ENCODE data around the gene BID.
A peak's percentile ranks its signal among the peaks of the same experiment; 100 is the strongest.
"Not testable (repeated sequence)": the region's sequence is repeated elsewhere in the genome, so short reads cannot be mapped to it uniquely, and the experiment has no call there.

Gene BID

DNA sequence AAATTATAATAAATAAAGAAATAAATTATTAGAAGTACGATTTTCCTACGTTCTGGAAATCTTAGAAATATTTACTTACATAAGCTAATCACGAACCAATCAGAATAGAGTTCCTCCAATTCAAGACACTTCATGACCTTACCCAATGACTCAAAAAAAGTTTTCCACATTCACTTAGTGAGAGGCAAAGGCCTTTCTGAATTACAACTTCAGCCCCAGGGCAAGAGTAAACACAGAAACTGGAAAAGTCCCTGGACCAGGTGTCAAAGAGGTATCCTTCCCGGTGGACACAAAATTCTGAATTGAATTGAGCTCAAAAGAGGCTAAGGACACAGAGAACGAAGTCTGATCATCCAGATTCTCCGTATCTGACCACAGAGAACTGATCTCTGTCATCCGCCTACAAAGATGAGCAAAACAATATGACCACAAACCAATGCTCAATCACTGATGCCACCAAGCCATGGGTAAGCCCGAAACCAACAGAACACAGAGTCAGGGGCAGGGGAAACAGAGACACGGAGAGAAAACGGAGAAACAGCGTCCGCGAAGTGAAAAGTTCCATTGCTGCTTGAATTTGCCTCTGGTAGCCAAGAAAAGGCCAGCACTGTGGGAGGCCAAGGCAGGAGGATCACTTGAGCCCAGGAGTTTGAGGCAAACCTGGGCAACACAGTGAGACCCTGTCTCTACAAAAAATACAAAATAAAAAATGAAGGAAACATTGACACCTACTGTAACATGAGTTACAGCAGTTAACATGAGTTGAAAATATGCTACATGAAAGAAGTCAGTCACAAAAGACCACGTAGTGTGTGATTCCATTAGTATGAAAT lies 6.8 kb downstream of the BID start:
- DNase-seq, result no peak

DNA sequence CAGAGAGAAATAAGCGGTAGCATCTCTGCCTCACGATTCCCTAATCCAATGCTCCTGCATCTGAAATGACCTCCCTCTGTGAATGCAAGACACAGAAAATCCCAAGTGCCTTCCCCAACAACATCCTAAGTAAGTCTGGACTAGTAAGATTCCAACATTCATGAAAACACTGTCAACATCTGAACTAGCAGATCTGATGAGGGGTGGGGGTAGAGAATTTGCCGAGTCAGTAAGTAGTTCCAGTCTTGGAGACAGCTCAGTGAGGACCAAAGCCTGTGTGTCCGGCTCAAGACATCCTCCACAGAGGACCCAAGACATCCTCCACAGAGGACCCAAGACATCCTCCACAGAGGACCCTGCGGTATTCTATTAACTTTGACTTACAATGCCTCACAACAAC lies 9.4 kb downstream of the BID start:
- not testable (repeated sequence) for DNase-seq

GRCh38 chr22:17764036-17764435 lies 10.2 kb downstream of the BID start:
- DNase-seq, result no peak

DNA sequence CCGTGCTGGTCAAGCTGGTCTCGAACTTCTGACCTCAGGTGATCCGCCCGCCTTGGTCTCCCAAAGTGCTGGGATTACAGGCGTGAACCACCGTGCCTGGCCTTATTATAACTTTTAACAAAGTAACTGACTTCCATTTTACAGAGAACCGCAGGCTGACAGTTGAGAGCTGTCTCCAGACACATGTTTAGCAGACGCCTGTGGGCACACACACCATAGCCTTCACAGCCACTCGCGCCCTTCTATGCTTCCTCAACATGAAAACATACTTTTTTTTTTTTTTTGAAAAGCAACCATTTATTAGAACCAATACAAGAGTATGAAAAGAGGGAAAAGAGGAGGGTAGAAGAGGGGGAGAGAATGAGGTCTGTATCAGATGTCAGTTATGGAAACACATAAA lies 10.8 kb downstream of the BID start:
- DNase-seq, result not testable (repeated sequence)

- no peak for DNase-seq
Observed at GRCh38 chr22:17761138-17761488, 13.2 kb downstream of the BID start.

GRCh38 chr22:17754233-17754925 lies 19.9 kb downstream of the BID start:
- no peak for DNase-seq

DNA sequence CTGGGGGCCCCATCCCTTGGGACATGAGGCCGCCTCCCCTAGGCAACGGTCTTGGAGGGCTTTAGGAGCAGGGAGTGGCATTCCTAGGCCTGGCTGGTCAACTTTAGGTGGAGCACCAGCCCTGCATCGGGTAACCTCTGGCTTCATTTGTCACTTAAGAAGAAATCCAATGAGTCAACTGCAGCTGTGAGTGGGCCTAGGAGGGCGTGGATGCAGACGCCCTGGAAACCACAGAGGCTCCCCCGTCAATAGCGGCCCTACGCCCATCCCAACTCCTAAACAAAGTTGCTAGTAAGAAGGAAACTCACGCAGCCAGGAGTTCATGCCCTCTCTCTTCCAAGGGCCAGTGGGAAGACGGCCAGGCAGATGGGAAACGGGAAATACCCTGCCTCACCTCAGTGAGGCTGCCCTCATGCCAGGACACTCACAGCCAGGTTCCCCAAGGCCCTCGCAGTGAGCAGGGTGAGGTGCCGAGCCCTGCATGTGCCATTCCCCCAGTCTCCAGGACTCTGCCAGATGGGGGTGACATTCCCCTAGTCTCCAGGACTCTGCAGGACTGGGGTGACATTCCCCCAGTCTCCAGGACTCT lies 20.8 kb downstream of the BID start:
- no peak for DNase-seq

DNA sequence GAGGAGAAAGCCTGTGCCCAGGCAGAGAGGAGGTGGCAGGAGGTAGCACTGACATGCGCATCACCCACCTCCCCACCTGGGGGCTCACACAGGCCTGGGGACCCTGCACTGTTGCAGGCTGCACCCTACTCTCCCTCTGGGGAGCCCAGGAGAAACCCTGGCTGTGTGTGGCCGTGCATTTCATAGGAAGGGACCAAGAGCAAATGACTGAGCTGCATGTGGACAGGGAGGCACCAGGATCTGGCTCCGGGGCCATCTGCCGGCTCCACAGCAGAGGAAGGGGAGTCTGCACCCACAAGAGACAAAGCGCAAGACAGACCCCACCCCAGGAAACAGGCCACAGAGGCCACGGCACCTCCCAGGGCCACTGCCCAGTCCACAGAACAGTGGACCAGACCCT lies 22.7 kb downstream of the BID start:
- DNase-seq, result no peak

DNA sequence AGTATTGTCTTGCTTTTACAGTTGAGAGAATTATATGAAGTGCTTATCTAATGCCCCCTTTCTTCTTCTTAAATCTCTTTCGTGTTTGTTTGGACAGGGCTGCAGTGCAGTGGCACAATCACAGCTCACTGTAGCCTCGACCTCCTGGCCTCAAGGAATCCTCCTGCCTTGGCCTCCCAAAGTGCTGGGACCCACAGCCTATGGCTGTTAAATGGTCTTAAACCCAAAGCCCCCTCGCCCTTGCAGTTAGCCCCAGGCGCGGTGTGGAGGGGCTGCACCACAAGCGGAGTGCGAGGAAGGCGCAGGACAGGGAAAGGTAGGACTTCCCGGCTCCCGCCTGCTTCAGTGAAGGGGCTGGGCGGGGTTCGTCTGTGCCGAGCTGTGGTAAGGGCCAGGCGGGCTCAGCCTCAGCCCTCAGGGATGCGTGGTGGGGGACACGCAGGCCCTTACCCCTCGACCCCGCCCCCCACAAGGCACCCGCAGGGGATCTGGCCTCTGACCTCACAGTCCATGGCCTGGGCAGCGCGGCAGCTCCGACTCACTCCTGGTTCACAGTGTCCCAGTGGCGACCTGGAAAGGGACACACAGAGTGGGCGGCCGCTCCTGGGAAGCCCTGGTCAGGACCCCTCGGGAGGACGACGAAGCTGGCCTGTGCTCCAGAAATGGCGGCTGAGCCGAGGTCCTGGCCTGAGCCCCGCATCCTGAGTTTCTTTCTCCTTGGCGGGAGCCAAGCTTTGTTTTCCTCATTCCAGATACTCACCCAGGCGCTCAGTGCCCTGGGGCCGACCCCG lies 24.5 kb downstream of the BID start:
- DNase-seq, result no peak

DNA sequence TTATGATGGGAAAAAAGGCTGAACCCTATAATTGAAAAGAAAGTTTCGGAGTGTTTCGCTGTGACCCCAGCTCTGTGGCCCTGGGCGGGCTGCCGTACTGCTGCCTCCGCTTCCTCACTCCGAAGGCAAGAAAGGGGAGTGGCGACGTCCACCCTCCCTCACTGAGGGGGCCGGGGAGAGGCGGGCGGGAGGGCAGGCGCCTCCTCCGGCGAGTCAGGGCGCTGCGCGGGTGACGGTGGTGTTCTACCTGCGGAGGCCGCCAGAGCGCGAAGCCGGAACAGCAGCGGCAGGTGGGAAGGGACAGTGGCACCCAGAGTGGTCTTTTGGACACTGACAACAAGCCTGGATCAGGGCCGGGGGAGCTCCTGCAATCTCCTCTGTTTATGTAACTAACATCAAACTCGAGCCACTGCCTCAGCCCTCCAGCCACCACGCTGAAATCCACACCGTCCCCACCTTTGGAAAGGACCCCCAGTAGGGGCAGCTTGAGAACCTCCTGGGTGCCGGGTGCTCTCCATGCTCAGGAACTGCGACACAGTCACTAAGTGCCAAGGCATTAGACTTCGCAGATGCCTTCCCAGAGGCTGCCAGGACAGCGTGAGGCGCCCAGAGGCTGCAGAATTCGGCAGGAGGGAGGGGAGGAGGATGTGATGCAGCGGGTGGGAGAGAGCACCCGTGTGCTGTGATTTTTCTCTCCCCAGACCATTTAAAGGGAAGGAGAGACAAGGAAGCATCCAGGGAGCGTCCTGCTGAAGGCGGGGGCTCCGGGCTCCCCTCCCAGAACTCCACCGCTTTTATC lies 25.5 kb downstream of the BID start:
- DNase-seq, result no peak

- no peak for DNase-seq
Observed at GRCh38 chr22:17746916-17747315, 27.4 kb downstream of the BID start.

DNA sequence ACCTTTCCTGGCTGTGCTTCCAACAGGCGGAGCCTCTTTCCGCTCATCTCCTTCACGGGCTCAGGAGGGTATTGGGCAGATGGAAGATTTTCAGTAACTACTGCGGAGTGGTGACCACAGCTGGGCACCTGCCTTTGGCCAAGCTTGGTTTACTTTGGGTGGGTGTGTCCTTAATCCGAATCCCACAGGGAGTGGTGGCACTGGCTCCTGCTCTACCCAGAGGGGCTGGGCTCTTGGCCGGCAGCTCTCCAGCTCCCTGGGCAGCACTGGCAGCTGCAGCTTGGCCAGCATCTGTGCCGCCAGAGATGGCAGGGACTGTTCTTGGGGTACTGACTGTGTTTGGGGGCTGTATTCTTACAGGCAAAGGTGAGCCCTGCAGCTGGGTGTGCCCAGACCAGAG lies 29.8 kb downstream of the BID start:
- no peak for DNase-seq

- DNase-seq, result no peak
Observed at GRCh38 chr22:17743661-17744411, 30.4 kb downstream of the BID start.

- no peak for DNase-seq
Observed at GRCh38 chr22:17742527-17742902, 31.8 kb downstream of the BID start.

GRCh38 chr22:17741866-17742526 lies 32.3 kb downstream of the BID start:
- DNase-seq, result no peak

GRCh38 chr22:17739196-17739975 lies 34.9 kb downstream of the BID start:
- DNase-seq, result no peak

DNA sequence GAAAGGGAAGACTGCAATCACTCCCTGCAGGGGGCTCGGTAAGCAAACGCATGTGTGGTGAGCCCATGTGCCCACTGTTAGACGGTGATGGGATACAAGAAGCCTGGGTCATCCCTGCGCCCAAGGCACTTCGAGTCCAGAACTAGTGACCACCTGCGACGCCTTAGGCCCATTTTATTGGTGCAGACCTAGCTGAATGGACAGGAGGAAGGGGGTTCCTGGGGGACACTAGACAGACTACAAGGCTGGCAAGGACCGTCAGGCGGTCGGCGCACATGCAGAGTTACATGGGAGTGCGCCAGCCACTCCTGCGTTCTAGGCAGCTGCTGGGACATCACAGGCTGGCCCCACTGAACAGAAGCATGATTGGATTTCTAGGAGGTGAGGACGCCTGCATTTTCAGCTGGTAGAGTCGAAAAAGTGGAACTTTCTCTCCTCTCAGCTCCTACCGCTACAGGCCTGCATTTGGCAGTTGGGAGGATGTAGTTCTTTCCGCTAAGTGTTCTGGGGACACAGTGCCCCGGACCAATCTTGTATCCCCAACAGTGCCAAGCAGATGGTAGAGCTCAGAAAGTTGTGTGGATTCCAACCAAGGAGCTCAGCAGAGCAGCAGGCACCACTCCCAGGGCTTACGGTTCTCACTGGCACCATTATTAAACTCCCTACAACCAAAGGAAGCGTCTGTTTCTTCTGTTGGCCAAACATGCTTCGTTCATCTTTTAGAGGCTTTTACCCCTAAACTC lies 35.7 kb downstream of the BID start:
- DNase-seq, result no peak

DNA sequence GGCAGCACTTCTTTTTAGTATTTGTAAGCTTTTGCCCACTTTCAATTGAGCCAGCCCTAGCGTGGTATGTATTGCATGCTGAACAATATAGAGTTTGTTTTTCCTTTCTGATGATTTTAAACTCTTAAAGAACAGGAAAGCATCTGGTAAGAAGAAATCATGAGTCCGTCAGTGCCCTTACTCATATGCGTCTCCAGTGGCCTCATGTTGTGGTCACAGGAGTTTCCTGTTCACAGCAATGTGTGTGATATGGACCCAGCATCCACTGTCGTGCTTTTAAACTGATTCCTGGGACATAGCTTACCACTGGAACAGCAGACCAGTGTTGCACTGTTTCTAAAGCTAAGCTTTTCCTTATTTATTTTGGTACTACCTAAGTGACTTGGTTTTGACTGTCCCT lies 40.1 kb downstream of the BID start:
- peak; percentile 16 for DNase-seq

GRCh38 chr22:17733466-17733865 lies 40.8 kb downstream of the BID start:
- no peak for DNase-seq

Data from KG1 (cell line).